Measurements from ENCODE around the gene MLKL. TPM values are rescaled to one million over a fixed set of nuclear protein-coding genes. Genes with fewer than 3 reads are reported as not detected.
"Not testable (repeated sequence)": the region's sequence is repeated elsewhere in the genome, so short reads cannot be mapped to it uniquely, and the experiment has no call there.

MLKL gene
- total RNA-seq, 1 donor from 2014 or later: 28.6 TPM

DNA sequence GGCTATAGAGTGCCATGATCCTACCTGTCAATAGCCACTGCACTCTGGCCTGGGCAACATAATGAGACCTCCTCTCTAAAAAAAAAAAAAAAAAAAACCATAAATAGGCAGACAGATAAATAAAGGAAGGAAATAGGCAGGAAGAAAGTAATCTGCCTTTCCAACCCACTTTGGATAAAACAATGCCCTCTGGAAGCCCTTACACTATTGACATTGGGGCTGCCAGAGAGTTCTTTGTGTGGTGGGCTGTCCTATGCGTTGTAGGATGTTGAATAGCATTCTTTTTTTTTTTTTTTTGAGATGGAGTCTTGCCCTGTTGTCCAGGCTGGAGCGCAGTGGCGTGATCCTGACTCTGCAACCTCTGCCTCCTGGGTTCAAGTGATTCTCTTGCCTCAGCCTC, 26.8 kb downstream of the MLKL start:
- TF ChIP-seq, protein P1, sequence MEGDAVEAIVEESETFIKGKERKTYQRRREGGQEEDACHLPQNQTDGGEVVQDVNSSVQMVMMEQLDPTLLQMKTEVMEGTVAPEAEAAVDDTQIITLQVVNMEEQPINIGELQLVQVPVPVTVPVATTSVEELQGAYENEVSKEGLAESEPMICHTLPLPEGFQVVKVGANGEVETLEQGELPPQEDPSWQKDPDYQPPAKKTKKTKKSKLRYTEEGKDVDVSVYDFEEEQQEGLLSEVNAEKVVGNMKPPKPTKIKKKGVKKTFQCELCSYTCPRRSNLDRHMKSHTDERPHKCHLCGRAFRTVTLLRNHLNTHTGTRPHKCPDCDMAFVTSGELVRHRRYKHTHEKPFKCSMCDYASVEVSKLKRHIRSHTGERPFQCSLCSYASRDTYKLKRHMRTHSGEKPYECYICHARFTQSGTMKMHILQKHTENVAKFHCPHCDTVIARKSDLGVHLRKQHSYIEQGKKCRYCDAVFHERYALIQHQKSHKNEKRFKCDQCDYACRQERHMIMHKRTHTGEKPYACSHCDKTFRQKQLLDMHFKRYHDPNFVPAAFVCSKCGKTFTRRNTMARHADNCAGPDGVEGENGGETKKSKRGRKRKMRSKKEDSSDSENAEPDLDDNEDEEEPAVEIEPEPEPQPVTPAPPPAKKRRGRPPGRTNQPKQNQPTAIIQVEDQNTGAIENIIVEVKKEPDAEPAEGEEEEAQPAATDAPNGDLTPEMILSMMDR (IDR thresholded peaks at IDR 0.05): no peak
- no peaks in the 10 kb centered on the region for H3K9me3 ChIP-seq
- no peak overlapping the region for H3K27ac ChIP-seq
- peaks cover 34% of the 10 kb centered on the region for H3K36me3 ChIP-seq
- no peak for DNase-seq
- no peak for ATAC-seq
- H3K27me3 ChIP-seq: no peaks in the 10 kb centered on the region
- no peaks in the 10 kb centered on the region for H3K4me1 ChIP-seq
- no peak overlapping the region for H3K4me3 ChIP-seq
- intact Hi-C loops (cut with DNase I): no loop called here

DNA sequence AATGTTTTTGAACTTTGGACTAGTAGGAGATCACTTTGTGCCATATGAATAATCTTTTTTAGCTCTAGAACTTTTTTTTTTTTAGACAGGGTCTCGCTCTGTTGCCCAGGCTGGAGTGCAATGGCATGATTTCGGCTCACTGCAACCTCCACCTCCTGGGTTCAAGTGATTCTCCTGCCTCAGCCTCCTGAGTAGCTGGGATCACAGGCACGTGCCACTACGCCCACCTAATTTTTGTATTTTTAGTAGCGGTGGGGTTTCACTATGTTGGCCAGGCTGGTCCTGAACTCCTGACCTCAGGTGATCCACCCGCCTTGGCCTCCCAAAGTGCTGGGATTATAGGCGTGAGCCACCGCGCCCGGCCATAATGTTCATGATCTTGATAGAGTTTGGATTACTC, 31.8 kb downstream of the MLKL start:
- H3K27ac ChIP-seq; intact Hi-C loops (cut with DNase I); H3K4me3 ChIP-seq; DNase-seq; H3K27me3 ChIP-seq; ATAC-seq; H3K9me3 ChIP-seq: not testable (repeated sequence)
- H3K36me3 ChIP-seq: peaks cover 12% of the 10 kb centered on the region
- H3K4me1 ChIP-seq: peaks cover 14% of the 10 kb centered on the region

DNA sequence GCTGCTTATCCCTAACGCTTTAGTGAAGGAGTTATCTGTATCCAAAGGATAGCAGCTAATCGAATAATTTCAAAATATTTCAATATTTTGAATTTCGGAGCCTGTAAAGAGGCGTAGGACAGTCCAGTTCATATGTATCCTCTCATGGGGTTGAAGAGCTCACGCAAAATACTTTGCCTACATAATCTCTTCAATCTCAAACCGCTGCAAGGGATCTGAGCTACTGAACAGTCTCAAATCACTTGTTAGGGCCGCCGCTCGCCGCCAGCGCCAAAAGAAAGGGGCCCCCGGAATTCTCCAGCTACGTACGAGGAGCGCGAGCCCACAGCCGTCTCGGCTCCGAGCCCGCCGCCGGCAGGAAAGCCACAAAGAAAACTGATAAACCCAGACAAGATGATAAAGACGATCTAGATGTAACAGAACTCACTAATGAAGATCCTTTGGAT, 33.4 kb downstream of the MLKL start:
- intact Hi-C loops (cut with DNase I): no loop called here
- ATAC-seq (no peak), DNase-seq (no peak)
- Histone ChIP-seq H3K36me3 (peaks cover 22% of the 10 kb centered on the region), H3K4me3 (peak overlapping the region; percentile 69), H3K27ac (no peak overlapping the region), H3K27me3 (no peaks in the 10 kb centered on the region), H3K9me3 (no peaks in the 10 kb centered on the region), H3K4me1 (peaks cover 14% of the 10 kb centered on the region)
- TF ChIP-seq, protein P1 (IDR thresholded peaks at IDR 0.05): no peak

DNA sequence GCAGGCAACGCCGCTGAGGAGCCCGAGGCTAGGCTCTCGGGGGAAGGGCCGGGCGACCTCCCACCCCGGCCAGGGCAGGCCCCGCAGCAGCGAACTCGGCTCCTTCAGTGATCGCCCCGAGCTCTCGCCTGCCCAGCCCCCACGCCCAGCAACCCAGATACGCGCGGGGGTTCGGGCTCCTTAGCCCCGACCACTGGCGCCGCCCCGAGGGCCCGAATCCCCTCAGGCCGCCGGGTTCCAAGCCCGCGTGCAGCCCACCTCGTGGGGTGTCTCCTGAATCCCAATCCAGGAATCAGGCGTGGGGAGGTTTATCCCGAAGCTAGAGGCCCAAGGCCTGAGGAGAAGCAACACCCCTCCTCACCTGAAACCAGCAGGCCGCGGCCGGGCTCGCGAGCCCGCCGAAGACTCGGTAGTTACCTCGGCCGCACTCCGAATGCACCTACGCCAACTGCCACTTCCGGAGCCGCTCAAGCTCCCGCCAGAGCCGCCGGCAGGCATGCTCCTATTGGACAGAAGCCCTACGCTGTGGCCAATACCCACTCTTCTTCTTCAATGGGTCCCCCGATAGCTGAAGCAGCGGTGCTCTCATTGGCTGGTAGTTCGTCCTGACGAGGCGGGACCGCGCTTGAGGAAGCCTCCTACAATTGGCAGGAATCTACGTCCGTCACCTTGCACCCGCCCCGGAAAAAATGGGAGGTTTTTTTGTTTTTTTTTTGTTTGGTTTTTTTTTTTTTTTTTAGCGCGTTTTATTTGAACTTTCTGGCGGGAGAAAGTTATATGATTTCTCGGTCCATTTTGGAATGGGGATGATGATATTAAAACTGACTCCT, 34.0 kb downstream of the MLKL start, which contains the start of gene RFWD3:
RFWD3 (minus strand) TSS at position 453 of the 830 bp plus-strand sequence. CDS start 5,428 bp downstream, outside the sequence.
- peak; percentile 100 for ATAC-seq
- Histone ChIP-seq H3K9me3 (no peaks in the 10 kb centered on the region), H3K27ac (peak within 1 kb of the TSS; percentile 78), H3K27me3 (no peaks in the 10 kb centered on the region), H3K4me3 (peak within 1 kb of the TSS; percentile 69), H3K4me1 (peaks cover 14% of the 10 kb centered on the region), H3K36me3 (peaks cover 23% of the 10 kb centered on the region)
- intact Hi-C loops (cut with DNase I): no loop called here
- TF ChIP-seq, protein P1 (IDR thresholded peaks at IDR 0.05): no peak
- DNase-seq: peak; percentile 95

DNA sequence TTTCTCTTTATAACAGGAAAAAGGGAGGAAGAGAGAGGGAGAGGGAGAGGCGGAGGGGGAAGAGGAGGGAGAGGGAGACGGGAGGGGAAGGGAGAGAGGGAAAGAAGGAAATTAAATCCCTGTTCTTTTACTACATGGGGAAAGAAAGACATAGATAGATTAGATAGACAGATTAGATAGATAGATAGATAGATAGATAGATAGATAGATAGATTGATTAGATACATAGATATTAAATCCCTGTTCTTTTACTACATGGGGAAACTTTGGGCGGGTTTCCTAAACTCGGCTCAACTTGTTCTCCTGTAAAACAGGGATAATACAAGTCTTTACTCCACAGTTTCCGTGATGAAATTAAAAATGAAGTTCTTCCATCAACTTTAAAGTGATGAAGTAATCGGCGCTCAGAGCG, 34.6 kb downstream of the MLKL start:
- ATAC-seq: no peak
- TF ChIP-seq, protein P1 (IDR thresholded peaks at IDR 0.05): no peak
- intact Hi-C loops (cut with DNase I): no loop called here
- no peaks in the 10 kb centered on the region for H3K9me3 ChIP-seq
- peak overlapping the region; percentile 78 for H3K27ac ChIP-seq
- peaks cover 28% of the 10 kb centered on the region for H3K36me3 ChIP-seq
- peaks cover 14% of the 10 kb centered on the region for H3K4me1 ChIP-seq
- DNase-seq: no peak
- no peaks in the 10 kb centered on the region for H3K27me3 ChIP-seq
- H3K4me3 ChIP-seq: peak overlapping the region; percentile 69

DNA sequence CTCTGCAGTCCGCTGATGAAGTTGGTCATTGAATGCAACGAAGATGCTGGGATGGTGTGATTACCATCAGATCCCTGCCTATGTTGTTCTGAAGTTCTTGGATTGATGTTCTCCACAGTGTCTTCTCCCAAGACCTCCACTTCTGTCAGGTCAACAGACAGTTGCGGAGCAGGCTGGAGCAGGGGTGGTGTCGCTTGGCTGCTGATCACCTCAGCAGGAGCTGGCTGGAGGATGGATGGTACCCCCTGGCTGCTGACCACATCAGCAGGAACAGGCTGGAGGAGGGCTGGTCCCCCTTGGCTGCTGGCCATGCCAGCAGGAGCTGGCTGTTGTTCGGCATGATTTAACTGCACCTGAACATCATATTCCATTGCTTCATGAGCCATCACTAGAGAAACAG, 39.6 kb downstream of the MLKL start:
- TF ChIP-seq, protein P1 (IDR thresholded peaks at IDR 0.05): no peak
- Histone ChIP-seq H3K9me3 (no peaks in the 10 kb centered on the region), H3K27me3 (no peaks in the 10 kb centered on the region), H3K4me3 (no peak overlapping the region), H3K36me3 (peaks cover 67% of the 10 kb centered on the region), H3K27ac (no peak overlapping the region), H3K4me1 (peaks cover 9% of the 10 kb centered on the region)
- ATAC-seq (no peak), DNase-seq (no peak)
- intact Hi-C loops (cut with DNase I): no loop called here
